B cell (primary cell): ENCODE data around the gene PHLPP1.

ENCODE experiments used
- CTCF ChIP-seq: fragments of 200-600 bp; IDR thresholded peaks from one replicate; pipeline ENCODE4 v1.8.0; 2022; ENCODE audit warnings: antibody characterized with exemption, mild to moderate bottlenecking
- EZH2 ChIP-seq: IDR thresholded peaks from 2 replicates; pipeline ENCODE4 v1.6.1; 2012; ENCODE audit warnings: borderline replicate concordance, low read depth, mild to moderate bottlenecking, moderate library complexity, low read length; ENCODE audit not compliant: insufficient read depth, poor library complexity, severe bottlenecking

DNA sequence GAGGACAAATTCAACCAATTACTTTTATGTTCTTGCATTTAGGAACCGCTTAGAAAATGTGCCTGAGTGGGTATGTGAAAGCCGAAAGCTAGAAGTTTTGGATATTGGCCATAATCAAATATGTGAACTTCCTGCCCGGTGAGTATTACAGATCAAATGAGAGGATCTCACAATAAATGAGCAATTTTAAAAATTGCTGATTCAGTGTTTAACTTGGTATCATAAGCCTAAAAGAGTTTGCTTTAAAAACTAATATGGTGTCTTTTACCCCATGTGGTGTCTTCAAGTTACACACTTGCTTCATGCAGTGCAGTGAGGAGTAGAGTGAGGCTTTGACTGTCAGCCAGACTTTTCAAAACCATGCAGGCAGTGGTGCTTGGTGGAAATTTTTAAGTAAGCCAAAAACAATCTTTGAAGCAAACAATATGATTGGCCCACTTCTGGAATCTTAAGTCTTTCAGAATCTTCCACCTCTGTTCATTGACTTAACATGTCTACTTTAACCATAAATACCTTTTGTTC is 199.6 kb downstream of the PHLPP1 start:
- no peak for TF ChIP-seq CTCF
- TF ChIP-seq EZH2 = no peak
